H9 (cell line): Measurements from ENCODE around the gene RRAD. TPM values are rescaled to one million over a fixed set of nuclear protein-coding genes. Genes with fewer than 3 reads are reported as not detected.
A peak's percentile ranks its signal among the peaks of the same experiment; 100 is the strongest.

Experiments used
- DNase-seq: peaks from one replicate; pipeline ENCODE4 v3.0.0-alpha.2; 2017
- H2AFZ ChIP-seq: one replicate; pipeline ENCODE4 v1.6.1; 2013; ENCODE audit warnings: mild to moderate bottlenecking, low read length, control low read depth, moderate library complexity
- H2AK5ac ChIP-seq: 2 replicates; pipeline ENCODE4 v1.6.1; 2013; ENCODE audit warnings: low read length, control low read depth, mixed read lengths; ENCODE audit not compliant: insufficient read length
- H2BK120ac ChIP-seq: one replicate; pipeline ENCODE4 v1.6.1; 2013; ENCODE audit warnings: low read depth, mild to moderate bottlenecking, low read length, control low read depth, inconsistent platforms; ENCODE audit not compliant: poor library complexity, severe bottlenecking
- H2BK12ac ChIP-seq: 2 replicates; pipeline ENCODE4 v1.6.1; 2013; ENCODE audit warnings: low read length, control low read depth, mixed read lengths, low read depth; ENCODE audit not compliant: insufficient read length
- H2BK15ac ChIP-seq: 2 replicates; pipeline ENCODE4 v1.6.1; 2013; ENCODE audit warnings: low read depth, low read length, control low read depth
- H2BK20ac ChIP-seq: one replicate; pipeline ENCODE4 v1.6.1; 2013; ENCODE audit warnings: low read depth, mild to moderate bottlenecking, low read length, control low read depth, inconsistent platforms; ENCODE audit not compliant: poor library complexity, severe bottlenecking
- H2BK5ac ChIP-seq: 2 replicates; pipeline ENCODE4 v1.6.1; 2013; ENCODE audit warnings: low read length, control low read depth, mixed read lengths; ENCODE audit not compliant: insufficient read length
- H3K14ac ChIP-seq: 2 replicates; pipeline ENCODE4 v1.6.1; 2013; ENCODE audit warnings: low read length, control low read depth; ENCODE audit not compliant: insufficient read depth
- H3K18ac ChIP-seq: 2 replicates; pipeline ENCODE4 v1.6.1; 2013; ENCODE audit warnings: low read depth, mild to moderate bottlenecking, mixed read lengths, low read length, control low read depth; ENCODE audit not compliant: insufficient read length
- H3K23ac ChIP-seq: 2 replicates; pipeline ENCODE4 v1.6.1; 2013; ENCODE audit warnings: low read length, control low read depth, mixed read lengths, low read depth; ENCODE audit not compliant: insufficient read length
- H3K23me2 ChIP-seq: 2 replicates; pipeline ENCODE4 v1.6.1; 2013; ENCODE audit warnings: low read depth, mild to moderate bottlenecking, mixed read lengths, low read length, control low read depth; ENCODE audit not compliant: insufficient read length, poor library complexity, severe bottlenecking
- H3K27ac ChIP-seq: 2 replicates; pipeline ENCODE4 v1.5.1; 2013; ENCODE audit warnings: low read length, control low read depth, mixed read lengths, low read depth; ENCODE audit not compliant: insufficient read length
- H3K27me3 ChIP-seq: 2 replicates; pipeline ENCODE4 v1.6.1; 2013; ENCODE audit warnings: low read length, control low read depth, inconsistent platforms; ENCODE audit not compliant: insufficient read depth
- H3K4ac ChIP-seq: 2 replicates; pipeline ENCODE4 v1.6.1; 2013; ENCODE audit warnings: low read depth, mild to moderate bottlenecking, control low read depth, inconsistent platforms, low read length, moderate library complexity
- H3K4me1 ChIP-seq: 2 replicates; pipeline ENCODE4 v1.6.1; 2013; ENCODE audit warnings: low read length, control low read depth, inconsistent platforms; ENCODE audit not compliant: insufficient read depth
- H3K4me2 ChIP-seq: 2 replicates; pipeline ENCODE4 v1.6.1; 2013; ENCODE audit warnings: low read length, control low read depth, mixed read lengths; ENCODE audit not compliant: insufficient read length, insufficient read depth
- H3K56ac ChIP-seq: 2 replicates; pipeline ENCODE4 v1.6.1; 2013; ENCODE audit warnings: low read depth, mild to moderate bottlenecking, mixed read lengths, low read length, control low read depth; ENCODE audit not compliant: insufficient read length
- H3K79me1 ChIP-seq: 2 replicates; pipeline ENCODE4 v1.6.1; 2013; ENCODE audit warnings: low read depth, mild to moderate bottlenecking, moderate library complexity, low read length, control low read depth, inconsistent platforms; ENCODE audit not compliant: insufficient read depth, poor library complexity, severe bottlenecking
- H3K79me2 ChIP-seq: 2 replicates; pipeline ENCODE4 v1.6.1; 2013; ENCODE audit warnings: low read length, control low read depth, inconsistent platforms; ENCODE audit not compliant: insufficient read depth
- H3K9ac ChIP-seq: 2 replicates; pipeline ENCODE4 v1.6.1; 2013; ENCODE audit warnings: low read length, control low read depth, mixed read lengths; ENCODE audit not compliant: insufficient read length; ENCODE audit errors: extremely low read depth
- H3K9me3 ChIP-seq: one replicate; pipeline ENCODE4 v1.6.1; 2013; ENCODE audit warnings: low read depth, low read length, inconsistent platforms; ENCODE audit not compliant: control insufficient read depth
- H3T11ph ChIP-seq: one replicate; pipeline ENCODE4 v1.6.1; 2013; ENCODE audit warnings: mild to moderate bottlenecking, low read length, control low read depth, inconsistent platforms
- H4K20me1 ChIP-seq: one replicate; pipeline ENCODE4 v1.6.1; 2013; ENCODE audit not compliant: control insufficient read depth, insufficient read length, insufficient read depth
- H4K5ac ChIP-seq: 2 replicates; pipeline ENCODE4 v1.6.1; 2013; ENCODE audit warnings: low read depth, mild to moderate bottlenecking, mixed read lengths, low read length, control low read depth; ENCODE audit not compliant: insufficient read length
- H4K8ac ChIP-seq: replicated peaks from 2 replicates; pipeline ENCODE4 v1.6.1; 2013; ENCODE audit warnings: low read length, control low read depth, mixed read lengths, low read depth; ENCODE audit not compliant: insufficient read length
- H4K91ac ChIP-seq: 2 replicates; pipeline ENCODE4 v1.6.1; 2013; ENCODE audit warnings: low read depth, mild to moderate bottlenecking, moderate library complexity, mixed read lengths, low read length, control low read depth; ENCODE audit not compliant: insufficient read length
- H3K27ac Mint-ChIP-seq, 3 experiments: 2 replicates in 2 of 3; 3 replicates in 1 of 3; pipeline ENCODE4 v1.8.0; 2020 to 2021; ENCODE audit warnings: mixed read lengths in 3 of 3, mild to moderate bottlenecking in 1 of 3, moderate library complexity in 1 of 3
- H3K27me3 Mint-ChIP-seq: 2 replicates; pipeline ENCODE4 v1.8.0; 2021; ENCODE audit warnings: low read depth, mild to moderate bottlenecking, moderate library complexity, mixed read lengths
- H3K36me3 Mint-ChIP-seq, 3 experiments: 2 replicates in 2 of 3; 3 replicates in 1 of 3; pipeline ENCODE4 v1.8.0; 2020 to 2021; ENCODE audit warnings: low read depth in 3 of 3, mixed read lengths in 3 of 3; ENCODE audit not compliant: insufficient read depth in 1 of 3
- H3K4me1 Mint-ChIP-seq, 2 experiments: 2 replicates each; pipeline ENCODE4 v1.8.0; 2020; ENCODE audit warnings: mixed read lengths in 2 of 2
- H3K4me3 Mint-ChIP-seq, 2 experiments: 2 replicates in 1 of 2; 3 replicates in 1 of 2; pipeline ENCODE4 v1.8.0; 2020 to 2021; ENCODE audit warnings: mild to moderate bottlenecking in 2 of 2, mixed read lengths in 2 of 2, moderate library complexity in 1 of 2
- H3K9me3 Mint-ChIP-seq, 2 experiments: 2 replicates in 1 of 2; 3 replicates in 1 of 2; pipeline ENCODE4 v1.8.0; 2020; ENCODE audit warnings: mild to moderate bottlenecking in 2 of 2, mixed read lengths in 2 of 2, moderate library complexity in 1 of 2
- CTCF ChIP-seq: fragments of 200-600 bp; sonication (generic); conservative IDR thresholded peaks from 3 replicates; pipeline ENCODE4 v1.8.0; 2021; ENCODE audit warnings: antibody characterized with exemption, mild to moderate bottlenecking
- WGBS: extraction: QIAGEN DNeasy Blood & Tissue Kit; methylation state at CpG from one replicate; pipeline ENCODE4 v1.1.7; 2013; ENCODE audit warnings: missing lambda C conversion rate, low lambda C conversion rate, mixed read lengths; ENCODE audit not compliant: insufficient read length; ENCODE audit errors: extremely low coverage; 5-methylcytosine and 5-hydroxymethylcytosine counted together
- total RNA-seq: library from RNA; stranded (reverse); gene quantifications from 2 replicates; pipeline ENCODE4 v1.2.1, GENCODE V29; 2021

RRAD gene
- total RNA-seq, 1 experiment from 2014 or later, result 0.72 TPM

GRCh38 chr16:66900721-66901441 lies 24.5 kb downstream of the RRAD start:
- no peaks in the 10 kb centered on the region for H3K36me3 Mint-ChIP-seq
- H2BK5ac ChIP-seq, result no peak overlapping the region
- no peak overlapping the region for H3K9ac ChIP-seq
- no peak overlapping the region for H2AK5ac ChIP-seq
- peak overlapping the region in 1 of 3 experiments; percentile 39; a peak in 2 of 7 replicates for H3K27ac Mint-ChIP-seq
- peaks cover 11 to 19% of the 10 kb centered on the region in 2 experiments for H3K4me1 Mint-ChIP-seq
- H3K23me2 ChIP-seq, result no peaks in the 10 kb centered on the region
- no peak for DNase-seq
- no peaks in the 10 kb centered on the region for H3K4me1 ChIP-seq
- H3K27ac ChIP-seq, result no peak overlapping the region
- H3K4ac ChIP-seq, result no peak overlapping the region
- H2BK120ac ChIP-seq, result no peak overlapping the region
- H2BK15ac ChIP-seq, result no peak overlapping the region
- no peaks in the 10 kb centered on the region for H4K20me1 ChIP-seq
- H4K91ac ChIP-seq, result no peak overlapping the region
- H3K79me1 ChIP-seq, result no peaks in the 10 kb centered on the region
- no peak overlapping the region for H3K23ac ChIP-seq
- no peak overlapping the region for H3T11ph ChIP-seq
- H3K4me2 ChIP-seq, result no peak overlapping the region
- no CpG with 5 or more reads among the region's 7 CpGs for WGBS
- no peak overlapping the region for H2AFZ ChIP-seq
- H2BK20ac ChIP-seq, result no peak overlapping the region
- no peak overlapping the region for H3K14ac ChIP-seq
- no peak overlapping the region for H2BK12ac ChIP-seq
- H3K9me3 Mint-ChIP-seq, result no peaks in the 10 kb centered on the region
- no peak overlapping the region for H4K5ac ChIP-seq
- no peaks in the 10 kb centered on the region for H3K9me3 ChIP-seq
- no peaks in the 10 kb centered on the region for H3K79me2 ChIP-seq
- no peak overlapping the region for H3K18ac ChIP-seq
- no peak overlapping the region for H3K4me3 Mint-ChIP-seq
- TF ChIP-seq CTCF, result no peak
- H3K27me3 ChIP-seq, result no peaks in the 10 kb centered on the region
- H4K8ac ChIP-seq, result no peak overlapping the region
- H3K27me3 Mint-ChIP-seq, result peaks cover 7% of the 10 kb centered on the region
- H3K56ac ChIP-seq, result no peak overlapping the region
